Inflammatory macrophage treated with lipopolysaccharide for 4 hours (primary cell): ENCODE results near the gene HOXB8.
A peak's percentile ranks its signal among the peaks of the same experiment; 100 is the strongest.

Experiments
- DNase-seq: peaks from one replicate; pipeline ENCODE4 v3.0.0-alpha.2; 2020

The HOXB8 gene

DNA sequence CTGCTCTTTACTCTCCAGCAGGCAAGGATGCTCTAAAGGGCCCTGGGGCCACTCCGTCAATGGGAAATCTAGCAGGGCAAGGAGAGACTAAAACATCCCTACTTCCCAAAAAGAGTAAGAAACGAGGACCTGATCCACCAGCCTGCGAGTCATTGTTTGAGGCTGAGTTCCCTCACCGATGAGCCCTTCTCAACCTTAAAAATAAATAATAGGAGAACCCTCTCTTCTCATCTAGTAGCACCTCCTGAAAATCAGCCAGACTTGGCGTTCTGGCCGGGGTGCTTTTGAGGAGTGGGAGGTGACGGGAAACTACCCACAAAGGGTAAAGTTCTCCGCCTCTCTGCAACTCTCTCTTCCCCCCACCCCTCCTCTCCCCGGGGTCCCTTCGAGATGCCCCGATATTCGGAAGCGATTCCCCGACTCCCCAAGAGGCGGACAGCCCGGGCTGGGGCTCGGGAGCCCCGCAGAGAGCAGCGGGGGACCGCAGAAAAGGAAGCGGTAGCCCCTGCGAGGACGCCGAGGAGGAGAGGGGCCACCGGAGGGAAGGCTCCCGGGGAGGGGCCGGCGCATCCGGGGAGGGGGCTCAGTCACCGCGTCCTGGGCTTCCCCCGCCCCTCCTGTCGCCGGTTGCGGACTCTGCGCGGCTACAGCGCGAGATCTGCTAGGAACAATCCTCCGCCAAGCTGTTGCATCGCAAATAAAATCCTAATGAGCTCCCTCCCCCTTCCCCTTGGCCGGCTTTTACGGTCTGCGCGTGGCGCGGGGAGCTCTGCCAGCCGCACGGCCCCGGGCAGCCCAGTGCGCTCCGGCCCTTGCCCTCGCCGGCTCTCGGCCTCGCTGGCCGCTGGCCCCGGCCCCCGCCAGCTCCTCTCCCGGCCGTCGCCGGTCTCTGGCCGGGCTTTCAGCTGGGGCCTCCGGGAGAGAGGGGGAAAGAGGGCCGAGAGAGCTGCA lies 9.7 kb upstream of the HOXB8 start:
- no peak for DNase-seq

DNA sequence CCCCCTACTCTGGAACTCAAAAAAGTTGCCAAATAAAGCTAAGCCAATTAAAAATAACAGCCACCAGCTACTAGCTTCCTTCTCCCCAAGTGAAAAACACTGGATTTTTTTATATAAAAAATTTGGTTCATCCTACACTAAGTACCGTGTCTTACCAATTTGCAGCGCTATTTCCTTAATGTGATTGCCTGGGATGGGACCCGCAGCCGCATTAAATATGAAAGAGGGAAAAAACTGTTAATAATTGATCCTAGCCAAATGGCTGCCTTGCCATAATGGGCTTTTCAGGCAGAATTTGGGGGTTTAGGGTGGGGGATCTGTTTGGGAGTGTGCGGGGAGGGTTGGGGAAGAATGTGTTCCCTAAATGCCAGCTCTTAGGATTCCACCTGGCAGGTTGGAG lies 9.0 kb upstream of the HOXB8 start:
- DNase-seq: no peak

DNA sequence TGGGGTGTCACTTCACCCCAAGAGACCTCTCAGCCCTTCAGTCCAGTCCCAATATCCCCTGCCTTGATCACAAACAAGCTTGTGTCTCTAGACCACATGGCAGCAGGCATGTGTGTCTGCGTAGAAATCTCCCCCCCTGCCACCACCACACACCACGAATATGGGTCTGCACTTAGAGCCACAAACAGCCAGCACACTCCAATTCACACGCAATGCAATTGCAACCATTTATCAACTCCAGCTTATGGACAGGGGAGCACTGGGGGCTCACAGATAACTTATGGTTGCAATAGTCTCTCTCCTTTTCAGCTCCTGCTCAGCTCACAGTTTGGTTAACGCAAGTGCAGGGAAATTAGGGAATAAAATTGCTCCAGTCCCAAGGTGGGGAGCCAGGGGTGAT lies 8.5 kb upstream of the HOXB8 start:
- no peak for DNase-seq

DNA sequence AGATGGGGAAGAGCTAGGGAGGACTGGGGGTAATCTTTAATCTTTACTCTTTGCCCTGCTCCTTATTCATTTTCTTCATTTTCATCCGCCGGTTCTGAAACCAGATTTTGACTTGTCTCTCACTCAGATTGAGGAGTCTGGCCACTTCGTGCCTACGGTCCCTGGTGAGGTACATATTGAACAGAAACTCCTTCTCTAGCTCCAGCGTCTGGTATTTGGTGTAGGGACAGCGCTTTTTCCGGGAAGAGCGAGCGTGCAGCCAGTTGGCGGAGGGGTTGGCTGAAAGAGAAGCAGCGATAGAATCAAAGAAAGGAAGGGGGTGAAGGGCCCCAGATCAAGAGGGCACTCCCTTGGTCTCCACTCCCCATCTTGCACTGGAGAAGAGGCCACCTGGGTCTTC lies 7.8 kb upstream of the HOXB8 start:
- no peak for DNase-seq

DNA sequence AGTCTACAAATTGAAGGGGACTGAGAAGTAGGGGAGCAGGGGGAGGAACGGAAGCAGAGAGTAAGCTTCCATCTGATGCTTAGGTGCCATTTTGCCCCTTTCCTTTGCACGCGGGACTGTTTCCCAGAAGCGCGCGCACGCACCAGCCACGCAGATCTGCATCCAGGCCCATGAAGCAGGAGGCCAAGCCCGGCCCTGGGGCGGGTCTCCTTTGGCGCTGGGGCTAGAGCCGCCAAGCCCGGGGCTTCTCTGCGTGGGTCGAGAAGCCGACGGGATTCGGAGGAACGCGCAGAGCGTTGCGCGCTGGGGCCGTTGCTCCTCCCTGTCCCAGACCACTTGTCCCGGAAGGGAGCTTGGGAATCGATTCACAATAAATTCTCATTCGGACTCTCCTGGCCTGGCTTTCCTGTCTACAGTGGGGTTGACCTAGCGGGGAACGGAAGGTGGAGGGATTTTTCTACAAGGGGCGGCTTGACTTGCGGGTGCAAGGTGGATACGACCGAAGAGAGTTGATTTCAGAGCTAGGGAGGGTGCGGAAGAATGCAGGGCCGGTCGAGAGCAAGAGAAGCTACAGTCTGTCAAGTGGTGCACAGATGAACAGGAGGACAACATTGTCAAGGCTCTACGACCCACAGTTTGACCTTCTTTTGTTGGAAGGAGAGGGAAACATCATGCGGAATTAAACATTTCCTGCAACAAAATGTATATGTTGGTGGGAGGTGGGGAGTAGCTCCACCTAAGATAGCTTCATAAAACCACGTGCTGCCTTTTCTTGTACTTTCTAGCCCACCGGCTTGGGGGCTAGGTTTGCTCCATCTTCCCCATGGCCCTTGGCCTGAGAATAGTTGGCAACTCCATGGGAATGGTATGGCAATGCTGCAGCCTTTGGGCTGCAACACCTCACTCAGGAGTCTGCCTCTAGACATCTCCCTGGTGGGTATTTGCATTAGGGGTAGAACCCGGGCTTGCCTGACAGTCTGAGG lies 6.6 kb upstream of the HOXB8 start:
- no peak for DNase-seq

DNA sequence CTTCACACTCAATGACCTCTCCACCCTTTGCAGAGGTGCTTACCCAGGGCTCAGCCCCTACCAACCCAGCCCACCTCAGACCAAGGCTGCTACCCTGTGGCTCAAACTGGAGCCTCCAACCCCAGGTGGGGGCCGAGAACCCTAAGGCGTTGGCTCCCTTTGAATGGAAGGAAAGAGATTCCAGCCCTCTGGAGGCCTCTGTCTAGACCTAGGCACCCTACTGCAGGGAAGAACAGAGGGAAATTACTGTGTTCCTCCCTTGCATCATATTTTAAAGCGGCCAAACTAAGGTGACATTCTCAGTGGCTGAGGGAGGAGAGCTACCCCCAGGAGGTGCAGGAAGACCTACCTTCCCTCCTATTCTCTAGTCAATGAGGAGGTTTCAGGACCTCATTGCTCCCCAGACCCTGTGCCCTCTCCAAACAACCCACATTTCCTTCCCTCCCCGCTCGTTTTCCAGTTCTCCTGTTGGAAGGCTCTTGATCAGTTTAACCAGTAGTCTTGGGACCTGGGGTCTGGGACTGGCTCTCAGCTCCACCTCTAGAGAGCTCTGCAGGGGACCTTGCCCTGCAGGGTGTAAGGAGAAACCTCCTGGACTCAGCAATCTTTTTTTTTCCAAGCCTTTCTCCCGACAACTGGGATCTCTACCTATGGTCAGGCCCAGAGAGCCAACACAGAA lies 5.5 kb upstream of the HOXB8 start:
- no peak for DNase-seq

DNA sequence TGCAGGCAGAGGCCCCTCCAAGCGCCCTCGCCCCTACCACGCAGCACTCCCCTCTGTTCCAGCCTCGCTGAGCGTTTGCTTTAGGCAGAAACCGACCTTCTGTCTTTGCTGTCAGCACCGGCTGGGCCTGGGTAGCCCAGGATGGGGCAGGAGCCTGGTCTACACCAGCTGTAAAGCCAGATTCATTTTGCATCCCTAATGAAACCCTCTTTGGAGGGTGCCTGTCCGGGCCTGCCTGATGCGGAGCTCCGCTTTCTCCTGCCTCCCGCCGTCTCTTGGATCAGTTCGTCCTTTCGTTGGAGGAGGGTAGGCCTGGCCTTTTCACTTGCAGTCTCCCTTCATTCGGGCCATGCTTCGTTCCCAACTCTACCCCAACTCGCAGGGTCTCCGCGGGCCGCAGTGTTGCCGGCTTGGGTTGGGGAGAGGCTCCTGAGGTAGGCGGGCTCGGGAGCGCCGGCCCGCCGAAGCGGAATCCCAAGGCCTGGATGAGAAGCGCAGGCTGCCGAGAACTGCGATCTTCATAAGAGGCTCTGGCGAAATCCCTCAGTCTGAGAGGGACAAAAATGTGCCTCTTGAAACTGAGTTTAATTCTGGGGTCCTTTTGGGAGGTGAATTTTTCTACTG lies 4.8 kb upstream of the HOXB8 start:
- DNase-seq: no peak

DNA sequence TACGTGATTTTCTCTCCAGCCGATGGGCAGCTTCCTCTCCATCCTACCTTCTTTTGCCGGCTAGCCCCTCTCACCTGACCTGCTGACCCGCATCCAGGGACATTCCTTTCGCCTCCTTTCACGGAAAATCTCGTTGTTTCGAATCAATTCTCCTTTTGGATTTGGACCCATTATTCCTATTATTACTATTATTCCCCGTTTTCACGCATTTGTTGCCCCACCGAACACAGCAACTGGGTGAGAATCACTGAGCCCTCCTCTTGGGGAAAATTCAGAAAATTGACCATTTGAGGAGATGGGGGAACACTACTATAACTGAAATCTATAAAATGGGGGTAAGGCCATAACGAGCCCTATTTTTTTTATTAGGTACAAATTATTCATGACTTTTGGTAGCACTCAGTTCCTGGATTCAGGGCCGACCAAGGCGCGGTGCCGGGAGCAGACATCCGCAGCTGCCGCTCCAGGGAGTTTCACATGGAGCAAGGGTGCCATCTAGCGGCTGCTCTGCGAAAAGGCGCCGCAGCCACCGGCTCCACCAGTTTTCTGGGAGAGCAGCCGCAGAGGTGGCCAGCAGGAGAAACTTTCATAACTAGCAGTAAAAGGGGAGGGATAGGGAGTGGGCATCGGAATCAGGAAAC lies 3.3 kb upstream of the HOXB8 start:
- DNase-seq: peak; percentile 70

DNA sequence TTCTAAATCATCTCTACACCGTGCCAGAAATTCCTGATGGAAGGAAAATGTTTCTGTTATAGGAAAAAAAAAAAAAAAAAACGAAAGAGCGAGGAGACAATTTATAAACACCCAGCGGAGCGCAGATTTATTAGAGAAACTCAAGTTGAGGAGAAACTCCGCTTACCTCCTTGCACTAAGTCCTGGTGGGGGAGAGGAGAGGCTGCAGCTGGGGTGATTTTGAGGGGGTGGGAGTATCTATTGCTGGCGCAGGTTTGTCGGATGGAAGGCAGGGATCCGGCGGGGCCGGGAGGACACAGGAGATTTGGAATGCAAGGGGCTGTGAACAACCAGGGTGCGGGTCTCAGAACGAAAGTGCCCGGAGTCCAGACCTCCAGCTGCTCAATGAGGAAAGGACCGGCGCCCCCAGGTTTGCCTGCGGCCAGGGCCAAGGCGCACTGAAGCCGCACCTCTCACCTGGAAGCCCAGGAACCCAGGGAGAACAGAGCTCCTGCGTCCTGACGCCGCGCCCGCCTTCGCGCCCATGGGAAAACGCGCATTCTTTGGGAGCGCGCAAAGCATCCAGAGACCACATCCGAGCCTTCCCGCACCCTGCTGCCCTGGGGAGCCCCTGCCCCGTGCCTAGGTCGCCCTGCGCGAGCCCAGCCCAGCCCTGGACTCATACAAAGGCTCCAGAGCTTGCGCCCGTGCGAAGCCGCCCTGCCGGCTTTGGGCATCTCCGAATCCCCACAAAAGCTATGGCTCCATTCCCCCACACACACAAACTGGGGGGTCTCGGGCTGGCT lies 2.6 kb upstream of the HOXB8 start:
- DNase-seq: no peak

DNA sequence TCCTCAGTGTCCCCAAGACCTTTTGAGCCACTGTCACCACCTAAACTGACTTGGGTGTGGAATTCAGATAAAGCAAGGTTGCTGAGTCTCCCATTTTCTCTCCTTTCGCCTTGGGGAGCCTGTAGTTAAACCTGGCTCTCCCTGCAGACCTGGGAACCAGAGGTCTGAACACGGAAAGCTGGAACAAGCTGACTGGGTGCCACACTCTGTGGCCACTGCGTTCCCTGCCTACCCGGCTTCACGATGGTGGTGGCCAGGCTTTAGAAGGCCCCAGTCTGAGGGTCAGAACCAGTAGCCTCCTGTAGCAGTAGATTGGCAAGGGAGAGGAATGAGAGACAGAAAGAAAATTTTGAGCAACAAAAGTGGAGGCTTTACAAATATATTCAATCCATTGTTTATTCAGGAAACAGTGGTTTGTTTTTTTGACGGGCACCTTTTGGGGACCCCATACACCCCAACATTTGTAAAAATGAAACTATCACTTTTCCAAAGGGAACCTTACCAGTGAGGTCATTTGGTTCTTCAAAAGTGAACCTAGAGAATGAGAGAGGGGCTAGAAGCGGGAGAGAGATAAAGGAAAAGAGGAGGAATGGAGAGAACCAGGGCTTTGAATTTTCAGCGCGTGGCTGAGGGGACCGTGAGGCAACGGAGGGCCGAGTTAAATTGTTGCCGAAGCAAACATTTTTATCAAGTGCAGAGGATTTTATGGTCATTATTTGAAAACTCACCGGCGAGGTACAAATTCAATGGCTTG lies 1.8 kb upstream of the HOXB8 start:
- DNase-seq: no peak

DNA sequence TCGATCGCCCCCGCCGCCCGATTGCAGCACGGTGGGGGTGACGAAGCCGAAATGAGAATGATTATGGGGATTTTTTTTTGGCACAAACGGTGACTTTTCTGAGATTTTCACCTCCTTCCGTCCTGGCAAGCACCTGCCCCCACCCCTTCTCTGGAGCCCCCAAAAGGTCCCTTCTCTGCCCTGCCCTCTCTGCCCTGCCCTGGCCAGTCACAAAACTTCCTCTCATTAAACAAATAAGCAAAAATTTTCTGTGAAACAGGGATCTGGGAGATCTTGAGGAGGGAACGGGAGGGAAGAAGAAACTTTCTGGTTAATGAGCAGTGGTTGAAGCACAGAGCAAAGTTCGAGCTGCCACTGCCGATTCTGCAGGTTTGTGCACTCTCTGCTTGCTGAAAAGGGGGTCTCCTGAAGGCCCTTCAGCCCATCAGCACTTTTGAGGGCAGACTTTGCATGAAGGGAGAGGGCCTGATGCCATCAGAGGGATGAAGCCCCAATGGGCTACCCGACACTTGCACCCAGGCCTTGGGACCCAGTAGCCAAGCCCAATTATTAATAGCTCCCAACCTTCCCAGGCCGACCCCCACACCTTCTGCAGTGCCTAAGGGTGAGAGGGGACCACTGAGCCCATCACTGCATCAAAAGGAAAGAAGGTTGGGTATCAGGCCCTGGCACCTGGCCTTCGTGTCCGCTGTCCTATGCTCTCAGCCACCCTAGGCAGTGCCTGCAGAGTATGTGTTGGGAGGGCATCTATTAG lies 1.0 kb upstream of the HOXB8 start:
- DNase-seq: no peak

DNA sequence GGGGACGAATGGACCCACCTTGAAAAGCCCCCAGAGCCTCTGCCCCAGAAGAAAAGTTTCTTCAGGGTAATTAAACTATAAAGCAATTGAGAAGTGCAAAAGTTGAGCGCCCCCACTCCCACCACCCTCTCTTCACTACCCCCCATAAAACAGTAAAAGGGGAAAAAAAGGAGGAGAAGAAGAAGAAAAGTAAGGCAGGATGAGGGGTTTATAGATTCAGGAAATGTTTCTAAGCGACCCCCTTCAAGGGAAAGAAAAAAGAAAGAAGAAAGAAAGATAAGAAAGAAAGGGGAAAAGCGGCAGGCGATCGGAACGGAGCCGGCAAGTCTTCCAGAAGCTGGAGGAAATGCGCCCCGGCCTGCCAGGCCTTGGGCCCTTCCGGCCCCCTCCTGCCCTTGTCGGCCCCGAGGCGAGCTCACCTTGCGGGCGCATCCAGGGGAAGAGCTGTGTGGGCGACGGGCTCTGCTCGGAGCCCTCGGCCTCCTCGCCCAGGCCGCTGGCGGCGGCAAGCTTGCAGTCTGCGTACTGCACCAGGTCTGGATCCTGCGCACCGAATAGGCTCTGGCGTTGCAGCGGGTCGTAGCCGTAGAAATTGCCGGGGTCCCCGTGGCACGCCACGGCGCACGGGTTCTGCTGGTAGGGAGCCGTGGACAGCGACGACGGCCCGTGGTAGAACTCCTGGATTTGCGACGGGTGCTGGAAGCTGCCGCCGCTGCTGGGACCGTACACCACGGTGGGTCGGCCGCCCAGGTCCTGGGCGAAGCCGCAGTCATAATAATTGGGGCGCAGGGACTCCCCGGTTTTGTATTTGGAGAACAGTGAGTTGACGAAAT lies 1.0 kb downstream of the HOXB8 start:
- DNase-seq: no peak

DNA sequence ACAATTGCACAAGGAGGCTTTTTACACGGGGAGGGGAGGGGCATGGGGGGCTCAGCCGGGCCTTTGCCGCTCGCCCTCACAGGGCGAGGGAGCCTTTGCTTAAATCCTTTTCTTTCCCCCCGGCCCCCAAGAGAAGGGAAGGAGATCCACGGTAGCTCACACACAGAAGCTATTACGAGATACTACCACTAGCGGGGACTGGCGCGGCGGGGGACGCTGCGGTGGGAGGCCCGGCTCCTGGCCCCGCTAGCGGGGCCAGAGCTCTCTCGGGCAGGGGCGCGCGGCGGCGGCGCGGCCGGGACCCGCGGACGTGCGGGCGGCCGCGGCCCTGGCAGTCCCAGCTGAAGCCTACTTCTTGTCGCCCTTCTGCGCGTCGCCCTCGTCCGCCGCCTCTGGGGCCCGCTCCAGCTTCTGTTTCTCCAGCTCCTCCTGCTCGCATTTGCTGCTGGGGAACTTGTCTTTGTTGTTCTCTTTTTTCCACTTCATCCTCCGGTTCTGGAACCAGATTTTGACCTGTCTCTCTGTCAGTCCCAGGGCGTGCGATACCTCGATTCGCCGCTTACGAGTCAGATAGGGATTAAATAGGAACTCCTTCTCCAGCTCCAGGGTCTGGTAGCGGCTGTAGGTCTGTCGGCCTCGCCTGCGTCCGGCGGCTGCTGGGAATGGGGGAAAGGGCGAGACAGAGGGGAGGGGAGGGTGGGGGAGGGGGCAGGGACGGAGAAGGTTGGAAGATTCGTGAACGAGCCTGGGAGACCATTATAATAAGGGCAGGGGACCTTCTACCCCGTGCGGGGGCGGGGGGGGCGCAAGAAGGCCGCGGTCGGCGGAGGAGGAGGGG lies 2.0 kb downstream of the HOXB8 start:
- DNase-seq: peak; percentile 28

DNA sequence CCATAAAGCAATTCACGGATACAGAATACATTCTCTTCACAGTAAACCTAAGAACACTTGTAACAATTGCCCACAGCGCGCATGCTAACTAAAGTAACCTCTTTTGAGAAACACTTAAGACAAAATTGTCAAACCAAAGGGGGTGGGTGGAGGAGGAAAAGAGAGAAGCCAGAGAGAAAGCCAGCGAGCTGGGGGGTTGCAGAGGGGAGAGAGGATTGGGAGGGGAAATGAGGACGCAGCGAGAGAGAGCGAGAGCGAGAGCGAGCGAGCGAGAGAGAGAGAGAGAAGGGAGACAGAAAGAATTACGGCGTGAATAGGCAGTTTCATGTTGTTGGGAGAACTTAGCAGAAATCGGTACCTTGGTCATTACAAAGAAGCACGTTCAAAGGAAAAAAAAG lies 2.6 kb downstream of the HOXB8 start:
- DNase-seq: no peak

DNA sequence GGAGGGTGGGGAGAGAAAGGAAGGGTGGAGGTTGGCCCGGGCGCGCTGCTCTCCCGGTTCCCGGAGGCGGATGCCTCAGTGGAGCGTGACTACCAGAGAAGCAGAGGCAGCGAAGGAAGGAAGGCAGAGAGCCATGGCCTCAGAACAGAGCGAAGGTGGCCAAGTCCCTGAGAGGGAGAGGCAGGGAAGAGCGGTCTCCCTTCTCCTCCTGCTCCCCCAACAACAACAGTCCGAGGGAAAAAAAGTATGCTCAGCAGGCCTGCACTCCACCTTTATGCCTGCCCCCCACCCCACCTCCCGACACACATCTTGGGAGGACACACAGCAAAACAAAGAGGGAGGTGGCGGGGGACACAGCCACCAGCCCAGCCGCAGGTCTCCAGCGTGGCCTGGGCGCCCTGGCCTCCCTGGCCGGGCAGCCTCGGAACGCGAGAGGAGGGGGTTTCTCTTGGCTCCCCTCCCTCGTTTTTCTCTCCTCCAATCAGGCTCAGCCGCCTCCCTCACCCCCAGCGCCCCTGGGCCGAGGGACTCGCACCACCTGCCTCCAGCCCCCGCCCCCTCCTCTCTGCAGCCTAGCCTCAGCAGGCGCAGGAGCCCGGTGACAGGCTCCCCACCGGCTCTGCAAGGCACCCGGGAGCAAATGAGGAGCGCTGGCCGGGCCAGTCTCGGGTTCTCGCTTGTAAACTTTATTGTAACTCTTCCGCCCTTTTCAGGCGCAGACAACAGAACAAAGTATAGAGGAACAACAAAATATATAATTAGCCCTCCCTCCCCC lies 3.2 kb downstream of the HOXB8 start:
- peak; percentile 14 for DNase-seq

DNA sequence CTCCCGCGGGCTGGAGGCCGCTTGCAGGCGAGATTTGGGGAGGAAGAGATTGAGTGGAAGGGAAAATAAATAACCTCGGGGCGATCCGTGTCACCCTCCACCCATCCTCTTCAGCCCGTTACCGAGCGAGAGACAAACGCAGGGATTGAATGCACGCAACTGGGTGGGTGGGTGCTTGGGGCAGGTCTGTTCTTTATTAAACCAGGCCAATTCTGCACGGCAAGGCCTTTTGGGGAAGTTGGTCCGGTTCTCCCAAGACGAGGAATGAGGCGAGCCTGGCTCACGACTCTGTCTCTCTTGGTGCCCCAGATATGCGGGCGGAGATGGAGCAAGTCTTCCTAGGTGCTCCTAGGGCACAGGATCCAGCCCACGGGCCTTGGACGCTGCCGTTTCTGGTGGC lies 3.9 kb downstream of the HOXB8 start:
- peak; percentile 26 for DNase-seq
